A549 (cell line): ENCODE measurements around the gene SYNCRIP. TPM values are rescaled to one million over a fixed set of nuclear protein-coding genes. Genes with fewer than 3 reads are reported as not detected.
"Not testable (repeated sequence)": the region's sequence is repeated elsewhere in the genome, so short reads cannot be mapped to it uniquely, and the experiment has no call there.

Experiments used
- ATAC-seq, 2 experiments: fragments of 200-7000 bp in 1 of 2; fragments of >200 bp in 1 of 2; cut with Nextera tagmentation in 1 of 2; cut with Tn5 transposase in 1 of 2; 3 replicates each; pipeline versions ENCODE4 v1.8.0 to v1.9.1; 2018 to 2020; ENCODE audit warnings: mild to moderate bottlenecking in 1 of 2, moderate library complexity in 1 of 2
- CTCF ChIA-PET: fragments of 300-600 bp; sonication (Branson Sonifier 250); formaldehyde crosslinking; extraction: SDS; loops from one replicate; lab custom pipeline; 2021; ENCODE audit warnings: antibody characterized with exemption, inconsistent platforms; lab: Yijun Ruan, JAX
- POLR2A ChIA-PET: fragments of 350-600 bp; formaldehyde crosslinking; extraction: SDS; loops from one replicate; lab custom pipeline; 2021; ENCODE audit warnings: antibody characterized with exemption, inconsistent platforms; lab: Yijun Ruan, JAX
- DNase-seq, 2 experiments: peaks; one replicate each; pipeline versions ENCODE4 v3.0.0 to v3.0.0-alpha.2; 2011 to 2016; ENCODE audit warnings: low read depth in 1 of 2, low spot score in 1 of 2
- FAIRE-seq: peaks from 2 replicates; lab custom pipeline; 2011; peaks lifted over from hg19 to GRCh38; lab: Jason Lieb, UNC
- H3K27ac ChIP-seq, 2 experiments: fragments of >200 bp; sonication (Bioruptor Twin); formaldehyde crosslinking; 3 replicates each; pipeline ENCODE4 v1.5.1; 2016 to 2017
- H3K4me1 ChIP-seq: fragments of >200 bp; sonication (Bioruptor Twin); formaldehyde crosslinking; 3 replicates; pipeline ENCODE4 v1.6.1; 2016
- H3K4me2 ChIP-seq: fragments of >200 bp; sonication (Bioruptor Twin); formaldehyde crosslinking; 3 replicates; pipeline ENCODE4 v1.6.1; 2016
- H3K4me3 ChIP-seq: fragments of >200 bp; sonication (Bioruptor Twin); formaldehyde crosslinking; 3 replicates; pipeline ENCODE4 v1.5.1; 2016
- H3K9me3 ChIP-seq: fragments of >200 bp; sonication (Bioruptor Twin); formaldehyde crosslinking; 3 replicates; pipeline ENCODE4 v1.6.1; 2016
- BCL3 ChIP-seq: fragments of >200 bp; sonication (Bioruptor Twin); formaldehyde crosslinking; IDR thresholded peaks from 3 replicates; pipeline ENCODE4 v1.6.1; 2016
- CEBPB ChIP-seq, 2 experiments: fragments of >200 bp in 1 of 2; sonication (Bioruptor Twin) in 1 of 2; formaldehyde crosslinking in 1 of 2; IDR thresholded peaks; 2 replicates each; pipeline ENCODE4 v1.6.1; 2012 to 2016
- HDAC2 ChIP-seq: fragments of 200-600 bp; sonication (generic); IDR thresholded peaks from 2 replicates; pipeline ENCODE4 v1.6.1; 2016
- HMGXB4 ChIP-seq: fragments of 250-450 bp; sonication (Bioruptor Pico); IDR thresholded peaks from 2 replicates; pipeline ENCODE4 v1.5.0; 2021; ENCODE audit warnings: mild to moderate bottlenecking, moderate library complexity, borderline replicate concordance
- KDM1A ChIP-seq: fragments of 200-600 bp; sonication (generic); IDR thresholded peaks from 2 replicates; pipeline ENCODE4 v1.6.1; 2016; ENCODE audit warnings: low read depth, mild to moderate bottlenecking
- NR3C1 ChIP-seq: fragments of >200 bp; sonication (Bioruptor Twin); formaldehyde crosslinking; IDR thresholded peaks from 3 replicates; pipeline ENCODE4 v1.6.1; 2017
- POLR2A ChIP-seq: IDR thresholded peaks from 2 replicates; pipeline ENCODE4 v1.6.1; 2012; ENCODE audit warnings: mild to moderate bottlenecking, low read length
- RARB ChIP-seq: fragments of 250-450 bp; sonication (Bioruptor Pico); IDR thresholded peaks from 2 replicates; pipeline ENCODE4 v1.8.0; 2021; ENCODE audit warnings: mild to moderate bottlenecking, moderate library complexity
- RNF2 ChIP-seq: fragments of 200-600 bp; sonication (generic); IDR thresholded peaks from 2 replicates; pipeline ENCODE4 v1.6.1; 2016; ENCODE audit warnings: low read depth, mild to moderate bottlenecking, antibody characterized with exemption, moderate library complexity, borderline replicate concordance
- SREBF2 ChIP-seq: fragments of 450-650 bp; IDR thresholded peaks from 2 replicates; pipeline ENCODE4 v1.6.1; 2014; ENCODE audit warnings: mild to moderate bottlenecking, moderate library complexity
- TFCP2L1 ChIP-seq: fragments of 250-450 bp; sonication (Bioruptor Pico); IDR thresholded peaks from 2 replicates; pipeline ENCODE4 v1.5.0; 2021; ENCODE audit warnings: mild to moderate bottlenecking
- ZC3H11A ChIP-seq: fragments of 450-650 bp; IDR thresholded peaks from 2 replicates; pipeline ENCODE4 v1.6.1; 2014; ENCODE audit warnings: antibody characterized with exemption, mild to moderate bottlenecking
- ZNF302 ChIP-seq: fragments of 250-450 bp; sonication (Bioruptor Pico); IDR thresholded peaks from 2 replicates; pipeline ENCODE4 v1.9.0; 2021; ENCODE audit warnings: inconsistent platforms, mild to moderate bottlenecking, moderate library complexity
- WGBS: methylation state at CpG from one replicate; pipeline ENCODE4 v1.1.6; 2017; ENCODE audit errors: missing lambda C conversion rate; 5-methylcytosine and 5-hydroxymethylcytosine counted together
- polyA plus RNA-seq, 4 experiments: library from polyadenylated mRNA; depleted of rRNA in 3 of 4; stranded (reverse); fragments of >200 nt; fragmentation: RNase III in 1 of 4; extraction: RNeasy Plus Mini Kit Qiagen cat#74134 plus additional on column Dnase treatment in 1 of 4; gene quantifications; 2 replicates in 3 of 4; 3 replicates in 1 of 4; pipeline ENCODE4 v1.2.3, GENCODE V29; 2011 to 2017
- small RNA-seq, 6 experiments: library from RNA; depleted of rRNA; stranded (forward); fragments of <200 nt; gene quantifications; one replicate each; pipeline ENCODE3, GENCODE V24; 2012
- TF ChIP-seq, protein P1 (sequence below): IDR thresholded peaks from 2 replicates; pipeline ENCODE4 v1.6.1; 2012
- TF ChIP-seq, protein P2 (sequence below): fragments of >200 bp; sonication (Bioruptor Twin); formaldehyde crosslinking; IDR thresholded peaks from 3 replicates; pipeline ENCODE4 v1.5.1; 2016

Gene SYNCRIP
- polyA plus RNA-seq, 2 of the 4 experiments (the other 2 are of a cell fraction): 47.5 to 102 TPM

GRCh38 chr6:85569323-85569722 lies 73.4 kb downstream of the SYNCRIP start (continued):
- TF ChIP-seq HMGXB4 (CRISPR knock-in tag): no peak

GRCh38 chr6:85568411-85568810 lies 74.3 kb downstream of the SYNCRIP start:
- WGBS: 89% methylated on average over 6 of the region's 6 CpGs
- ATAC-seq: no peak
- ChIA-PET POLR2A (no interaction called here), CTCF (no interaction called here)
- 0 out of 3 replicates have a peak, but pooled peaks cover 8% of the 10 kb centered on the region for H3K4me1 ChIP-seq
- FAIRE-seq: no peak
- TF ChIP-seq CEBPB (IDR thresholded peaks at IDR 0.05): no peak
- no peak for TF ChIP-seq HDAC2
- TF ChIP-seq RNF2: no peak
- TF ChIP-seq TFCP2L1 (CRISPR knock-in tag): no peak
- no peak for TF ChIP-seq BCL3
- TF ChIP-seq, protein P1, sequence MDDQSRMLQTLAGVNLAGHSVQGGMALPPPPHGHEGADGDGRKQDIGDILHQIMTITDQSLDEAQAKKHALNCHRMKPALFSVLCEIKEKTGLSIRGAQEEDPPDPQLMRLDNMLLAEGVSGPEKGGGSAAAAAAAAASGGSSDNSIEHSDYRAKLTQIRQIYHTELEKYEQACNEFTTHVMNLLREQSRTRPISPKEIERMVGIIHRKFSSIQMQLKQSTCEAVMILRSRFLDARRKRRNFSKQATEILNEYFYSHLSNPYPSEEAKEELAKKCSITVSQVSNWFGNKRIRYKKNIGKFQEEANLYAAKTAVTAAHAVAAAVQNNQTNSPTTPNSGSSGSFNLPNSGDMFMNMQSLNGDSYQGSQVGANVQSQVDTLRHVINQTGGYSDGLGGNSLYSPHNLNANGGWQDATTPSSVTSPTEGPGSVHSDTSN: no peak
- no peak overlapping the region for H3K27ac ChIP-seq
- no peak overlapping the region for H3K4me2 ChIP-seq
- no peak for DNase-seq
- no peaks in the 10 kb centered on the region for H3K9me3 ChIP-seq
- H3K4me3 ChIP-seq: no peak overlapping the region

DNA sequence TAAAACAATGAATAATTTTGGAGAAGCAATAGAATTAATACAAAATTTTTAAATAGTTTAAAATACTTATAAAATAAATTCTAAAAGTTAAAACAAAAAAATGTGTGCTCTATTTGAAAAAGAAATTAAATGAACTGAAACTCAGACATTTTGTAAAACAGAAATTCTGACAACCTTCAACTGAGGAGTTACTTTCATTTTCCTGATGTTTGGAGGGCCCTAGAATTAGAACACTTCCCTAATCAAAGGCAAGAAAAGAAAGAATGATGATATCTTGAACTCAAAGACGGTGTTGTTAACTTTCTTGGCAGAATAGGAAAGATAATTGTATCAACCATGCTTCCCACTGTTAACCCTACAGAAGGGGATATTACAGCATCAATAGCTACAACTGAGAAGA lies 77.0 kb downstream of the SYNCRIP start:
- H3K9me3 ChIP-seq: no peaks in the 10 kb centered on the region
- TF ChIP-seq, protein P2, sequence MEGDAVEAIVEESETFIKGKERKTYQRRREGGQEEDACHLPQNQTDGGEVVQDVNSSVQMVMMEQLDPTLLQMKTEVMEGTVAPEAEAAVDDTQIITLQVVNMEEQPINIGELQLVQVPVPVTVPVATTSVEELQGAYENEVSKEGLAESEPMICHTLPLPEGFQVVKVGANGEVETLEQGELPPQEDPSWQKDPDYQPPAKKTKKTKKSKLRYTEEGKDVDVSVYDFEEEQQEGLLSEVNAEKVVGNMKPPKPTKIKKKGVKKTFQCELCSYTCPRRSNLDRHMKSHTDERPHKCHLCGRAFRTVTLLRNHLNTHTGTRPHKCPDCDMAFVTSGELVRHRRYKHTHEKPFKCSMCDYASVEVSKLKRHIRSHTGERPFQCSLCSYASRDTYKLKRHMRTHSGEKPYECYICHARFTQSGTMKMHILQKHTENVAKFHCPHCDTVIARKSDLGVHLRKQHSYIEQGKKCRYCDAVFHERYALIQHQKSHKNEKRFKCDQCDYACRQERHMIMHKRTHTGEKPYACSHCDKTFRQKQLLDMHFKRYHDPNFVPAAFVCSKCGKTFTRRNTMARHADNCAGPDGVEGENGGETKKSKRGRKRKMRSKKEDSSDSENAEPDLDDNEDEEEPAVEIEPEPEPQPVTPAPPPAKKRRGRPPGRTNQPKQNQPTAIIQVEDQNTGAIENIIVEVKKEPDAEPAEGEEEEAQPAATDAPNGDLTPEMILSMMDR: no peak
- TF ChIP-seq KDM1A (no peak), SREBF2 (no peak), ZC3H11A (no peak), NR3C1 (no peak), ZNF302 (CRISPR knock-in tag) (no peak), RARB (CRISPR knock-in tag) (no peak), POLR2A (no peak)
- TF ChIP-seq, all 56 proteins: peak for 0
- POLR2A ChIA-PET: no interaction called here

GRCh38 chr6:85564223-85564622 lies 78.5 kb downstream of the SYNCRIP start:
- H3K4me1 ChIP-seq, H3K4me3 ChIP-seq, H3K9me3 ChIP-seq, ATAC-seq, DNase-seq, POLR2A ChIA-PET, H3K27ac ChIP-seq, FAIRE-seq, H3K4me2 ChIP-seq, CTCF ChIA-PET: not testable (repeated sequence)
- WGBS: 91% methylated on average over 2 of the region's 2 CpGs

More for the DNA sequence above, 77.0 kb downstream of the SYNCRIP start:
- WGBS: 74% methylated on average over 1 of the region's 1 CpG
- ATAC-seq (no peak), FAIRE-seq (no peak), DNase-seq (no peak)
- Histone ChIP-seq H3K4me1 (0 out of 3 replicates have a peak, but pooled peaks cover 8% of the 10 kb centered on the region), H3K4me3 (no peak overlapping the region), H3K4me2 (no peak overlapping the region), H3K27ac (no peak overlapping the region)
- CTCF ChIA-PET: no interaction called here

Small RNA genes lying within 50 kb of the gene (small RNA-seq; reads per million reads assigned to genes)
- gene SNORD50B: 0 reads per million in 6 experiments

Other genes starting within 250 kb of the SYNCRIP start
- gene NT5E, start 192.8 kb downstream of the SYNCRIP start, polyA plus RNA-seq (2011; rRNA removed): 54.8 and 61.0 TPM in 2 replicates
- gene NT5E, start 192.8 kb downstream of the SYNCRIP start, polyA plus RNA-seq (2017; fragmentation: RNase III; extraction: RNeasy Plus Mini Kit Qiagen cat#74134 plus additional on column Dnase treatment): 16.8 to 20.8 TPM (median 18.9 TPM) in 3 replicates
- gene SNX14, start 49.0 kb downstream of the SYNCRIP start, polyA plus RNA-seq (2011; rRNA removed): 79.8 and 113 TPM in 2 replicates
- gene SNX14, start 49.0 kb downstream of the SYNCRIP start, polyA plus RNA-seq (2017; fragmentation: RNase III; extraction: RNeasy Plus Mini Kit Qiagen cat#74134 plus additional on column Dnase treatment): 46.6 to 52.6 TPM (median 47.1 TPM) in 3 replicates